ENCODE results near the gene CTTNBP2. TPM values are rescaled to one million over a fixed set of nuclear protein-coding genes. Genes with fewer than 3 reads are reported as not detected.

The CTTNBP2 gene
- total and polyA plus RNA-seq, 10 of the 15 experiments (the other 5 are each of a cell fraction or from before 2014, with no cell fraction given), result 0.04 to 0.43 TPM; not detected in 8

DNA sequence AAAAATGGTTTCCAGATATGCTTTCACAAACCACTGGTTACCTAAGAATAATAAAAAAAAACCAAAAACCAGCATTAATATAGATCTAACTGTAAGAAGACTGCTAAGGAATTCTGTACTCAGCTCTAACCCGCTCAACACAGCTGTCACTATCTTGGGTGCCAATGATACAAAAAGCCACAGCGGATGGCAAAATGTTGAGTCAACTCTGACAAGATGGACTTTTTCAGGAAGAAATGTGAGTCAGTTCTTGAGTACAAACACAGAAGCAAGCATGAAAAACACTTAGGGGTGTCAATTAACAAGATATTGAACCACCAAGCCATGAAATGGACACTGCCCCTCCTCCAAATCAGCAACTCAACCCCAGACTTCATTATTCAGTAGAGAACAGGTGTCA is 55.0 kb downstream of the CTTNBP2 start (continued):
- TF ChIP-seq EED (IDR thresholded peaks at IDR 0.05; ENCODE audit: low read depth) (no peak), TAF1 (IDR thresholded peaks at IDR 0.05; ENCODE audit: borderline replicate concordance, low read depth, low read length) (no peak), ZNF622 (IDR thresholded peaks at IDR 0.05) (no peak), SUZ12 (IDR thresholded peaks at IDR 0.05; ENCODE audit: unreplicated experiment) (no peak)

DNA sequence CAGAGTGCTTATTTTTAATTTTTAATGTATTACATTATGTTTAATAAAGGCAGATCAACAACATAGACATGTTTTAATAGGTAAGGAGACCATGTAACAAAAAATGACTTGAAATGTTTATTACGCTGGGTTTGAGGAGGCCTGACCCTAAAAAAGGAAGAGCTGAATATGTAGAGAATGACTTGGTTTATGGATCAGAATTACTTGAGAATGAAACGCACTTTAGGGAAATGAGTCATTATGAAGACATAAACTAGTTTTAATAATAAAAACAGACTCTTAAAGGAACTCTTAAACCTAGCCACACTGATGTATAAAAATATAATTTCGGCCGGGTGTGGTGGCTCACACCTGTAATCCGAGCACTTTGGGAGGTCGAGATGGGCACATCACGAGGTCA is 56.5 kb downstream of the CTTNBP2 start:
- Histone ChIP-seq H3K9me3 (replicated peaks; ENCODE audit: control insufficient read depth, insufficient read depth, low read length) (no peaks in the 10 kb centered on the region), H3K36me3 (ENCODE audit: control insufficient read depth in 2 of 2, insufficient read depth in 2 of 2, low read length in 1 of 2) (no peaks in the 10 kb centered on the region), H3K27ac (ENCODE audit: control insufficient read depth, insufficient read depth) (no peak overlapping the region), H3K79me2 (ENCODE audit: control insufficient read depth, insufficient read depth, low read length) (no peaks in the 10 kb centered on the region), H4K20me1 (ENCODE audit: control insufficient read depth, insufficient read depth) (no peaks in the 10 kb centered on the region), H3K27me3 (replicated peaks in 1 of 2; ENCODE audit: control insufficient read depth in 2 of 2, insufficient read depth in 2 of 2, low read length in 1 of 2) (peaks cover 0 to 3% of the 10 kb centered on the region in 2 experiments; a peak in 1 of 4 replicates), H3K4me1 (ENCODE audit: control insufficient read depth, insufficient read depth, low read length) (no peaks in the 10 kb centered on the region), H3K4me3 (no peak overlapping the region), H2AFZ (ENCODE audit: control insufficient read depth, low read depth, low read length) (no peak overlapping the region), H3K4me2 (ENCODE audit: control insufficient read depth, insufficient read depth) (no peak overlapping the region), H3K9ac (ENCODE audit: control insufficient read depth, insufficient read depth, low read length) (no peak overlapping the region)
- intact Hi-C loops (cut with micrococcal nuclease; ENCODE audit: unreplicated experiment) (no loop called here), in situ Hi-C loops (cut with MboI) (no loop called here)
- ChIA-PET CTCF (interaction anchor here (1.1 kb wide), 1 partner anchor 10 kb away, joined by 3 read pairs; no protein-coding TSS in a partner anchor), POLR2A (no interaction called here), RAD21 (ENCODE audit: unreplicated experiment) (no interaction called here), SMC1A (ENCODE audit: uncharacterized antibody, unreplicated experiment) (no interaction called here)
- 29% methylated on average over 7 of the region's 7 CpGs for WGBS (ENCODE audit: insufficient coverage, insufficient replicate concordance, low lambda C conversion rate, missing lambda C conversion rate)
- no peak for ATAC-seq
- no peak for FAIRE-seq
- no peak for DNase-seq (ENCODE audit: low read depth, low spot score)
- TF ChIP-seq CBFB (IDR thresholded peaks at IDR 0.05; ENCODE audit: low read depth), result no peak
- no peak for TF ChIP-seq NR2C2 (IDR thresholded peaks at IDR 0.05; ENCODE audit: borderline replicate concordance, control insufficient read depth, insufficient read length, low read depth)
- no peak for TF ChIP-seq ZNF592 (IDR thresholded peaks at IDR 0.05)
- BruUV-seq (replicated peaks), result no TSS peak
